ENCODE measurements around the gene ITGB2.

The ITGB2 gene

GRCh38 chr21:44889625-44890337 is 30.9 kb downstream of the ITGB2 start:
- TF ChIP-seq CTCF (IDR thresholded peaks at IDR 0.05; ENCODE audit: low read depth, low read length) (no peak), EZH2phosphoT487 (IDR thresholded peaks at IDR 0.05; ENCODE audit: low read depth) (no peak)
- Histone ChIP-seq H3K9me3 (ENCODE audit: insufficient read depth, low read length) (no peaks in the 10 kb centered on the region), H4K20me1 (ENCODE audit: insufficient read depth, low read length) (no peaks in the 10 kb centered on the region), H3K36me3 (replicated peaks; ENCODE audit: low read depth, low read length) (no peaks in the 10 kb centered on the region), H3K79me2 (ENCODE audit: low read length) (no peaks in the 10 kb centered on the region), H3K4me3 (ENCODE audit: low read length) (no peak overlapping the region), H3K9ac (ENCODE audit: low read length) (no peak overlapping the region), H3K27me3 (ENCODE audit: low read depth, low read length) (no peaks in the 10 kb centered on the region), H3K27ac (ENCODE audit: low read length) (no peak overlapping the region), H3K4me1 (ENCODE audit: low read length) (no peaks in the 10 kb centered on the region), H3K4me2 (ENCODE audit: low read length) (no peak overlapping the region), H2AFZ (ENCODE audit: low read depth, low read length) (no peak overlapping the region)

- Histone ChIP-seq H3K79me2 (ENCODE audit: low read length) (no peaks in the 10 kb centered on the region), H3K27ac (ENCODE audit: low read length) (no peak overlapping the region), H3K9me3 (ENCODE audit: insufficient read depth, low read length) (no peaks in the 10 kb centered on the region), H3K4me3 (ENCODE audit: low read length) (no peak overlapping the region), H3K36me3 (replicated peaks; ENCODE audit: low read depth, low read length) (no peaks in the 10 kb centered on the region), H3K9ac (ENCODE audit: low read length) (no peak overlapping the region), H4K20me1 (ENCODE audit: insufficient read depth, low read length) (no peaks in the 10 kb centered on the region), H3K4me1 (ENCODE audit: low read length) (no peaks in the 10 kb centered on the region), H3K4me2 (ENCODE audit: low read length) (no peak overlapping the region), H3K27me3 (ENCODE audit: low read depth, low read length) (no peaks in the 10 kb centered on the region), H2AFZ (ENCODE audit: low read depth, low read length) (no peak overlapping the region)
- TF ChIP-seq EZH2phosphoT487 (IDR thresholded peaks at IDR 0.05; ENCODE audit: low read depth) (no peak), CTCF (IDR thresholded peaks at IDR 0.05; ENCODE audit: low read depth, low read length) (no peak)
Observed at GRCh38 chr21:44888581-44889550, 31.8 kb downstream of the ITGB2 start.

GRCh38 chr21:44887807-44888580 is 32.7 kb downstream of the ITGB2 start:
- Histone ChIP-seq H3K27ac (ENCODE audit: low read length) (no peak overlapping the region), H3K9ac (ENCODE audit: low read length) (no peak overlapping the region)
- no peak for TF ChIP-seq EZH2phosphoT487 (IDR thresholded peaks at IDR 0.05; ENCODE audit: low read depth)
- TF ChIP-seq CTCF (IDR thresholded peaks at IDR 0.05; ENCODE audit: low read depth, low read length): no peak

More at GRCh38 chr21:44887807-44888580, 32.7 kb downstream of the ITGB2 start:
- H3K9me3 ChIP-seq (ENCODE audit: insufficient read depth, low read length): no peaks in the 10 kb centered on the region
- no peaks in the 10 kb centered on the region for H3K4me1 ChIP-seq (ENCODE audit: low read length)
- no peak overlapping the region for H2AFZ ChIP-seq (ENCODE audit: low read depth, low read length)
- no peaks in the 10 kb centered on the region for H3K27me3 ChIP-seq (ENCODE audit: low read depth, low read length)
- no peaks in the 10 kb centered on the region for H3K36me3 ChIP-seq (replicated peaks; ENCODE audit: low read depth, low read length)
- no peak overlapping the region for H3K4me3 ChIP-seq (ENCODE audit: low read length)
- no peaks in the 10 kb centered on the region for H3K79me2 ChIP-seq (ENCODE audit: low read length)
- H3K4me2 ChIP-seq (ENCODE audit: low read length): no peak overlapping the region
- H4K20me1 ChIP-seq (ENCODE audit: insufficient read depth, low read length): no peaks in the 10 kb centered on the region

All from OCI-LY3 (cell line).